Measurements from ENCODE around the gene DCAF16. TPM values are rescaled to one million over a fixed set of nuclear protein-coding genes. Genes with fewer than 3 reads are reported as not detected.

The DCAF16 gene
- total RNA-seq, 2 donors from 2014 or later: 52.0 to 63.1 TPM

DNA sequence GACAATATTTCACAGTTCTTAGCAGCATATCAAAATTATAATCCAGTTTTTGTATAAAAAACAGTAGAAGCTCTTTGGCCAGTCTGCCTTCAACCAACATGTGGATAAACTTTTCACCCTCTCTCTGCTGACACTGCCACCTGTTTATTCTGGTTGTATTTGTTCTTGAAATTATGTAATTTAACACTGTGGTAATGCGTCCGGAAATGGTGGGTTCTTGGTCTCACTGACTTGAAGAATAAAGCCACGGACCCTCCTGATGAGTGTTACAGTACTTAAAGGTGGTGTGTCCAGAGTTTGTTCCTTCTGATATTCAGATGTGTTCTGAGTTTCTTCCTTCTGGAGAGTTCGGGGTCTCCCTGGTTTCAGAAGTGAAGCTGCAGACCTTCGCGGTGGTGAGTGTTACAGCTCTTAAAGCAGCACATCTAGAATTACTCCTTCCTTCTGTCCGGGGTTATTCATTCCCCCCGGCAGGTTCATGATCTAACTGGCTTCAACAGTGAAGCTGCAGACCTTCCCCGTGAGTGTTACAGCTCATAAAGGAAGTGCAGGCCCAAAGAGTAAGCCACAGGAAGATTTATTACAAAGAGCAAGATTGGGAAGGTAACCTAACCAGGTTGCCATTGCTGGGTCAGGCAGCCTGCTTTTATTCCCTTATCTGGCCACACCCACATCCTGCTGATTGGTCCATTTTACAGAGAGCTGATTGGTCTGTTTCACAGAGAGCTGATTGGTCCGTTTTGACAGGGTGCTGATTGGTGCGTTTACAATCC, 44.9 kb downstream of the DCAF16 start:
- Mint-ChIP-seq H3K36me3 (ENCODE audit: low read depth) (no peaks in the 10 kb centered on the region), H3K9me3 (peaks cover 27% of the 10 kb centered on the region), H3K4me3 (no peak overlapping the region), H3K27me3 (ENCODE audit: insufficient read depth) (no peaks in the 10 kb centered on the region), H3K4me1 (no peaks in the 10 kb centered on the region), H3K27ac (no peak overlapping the region)
- Histone ChIP-seq H3K27me3 (ENCODE audit: control insufficient read depth, insufficient read depth, low read length, poor library complexity, severe bottlenecking) (no peaks in the 10 kb centered on the region), H3K9me3 (ENCODE audit: control insufficient read depth, low read length) (peaks cover 17% of the 10 kb centered on the region), H3K9ac (ENCODE audit: extremely low read depth, low read length, poor library complexity, severe bottlenecking) (no peak overlapping the region), H3K4me1 (ENCODE audit: control insufficient read depth, insufficient read depth, low read length) (no peaks in the 10 kb centered on the region), H3K36me3 (ENCODE audit: control insufficient read depth, insufficient read depth, low read length) (no peaks in the 10 kb centered on the region), H3K27ac (ENCODE audit: low read depth, low read length) (no peak overlapping the region), H3K4me3 (ENCODE audit: low read length) (no peak overlapping the region)
- WGBS, 2 experiments (ENCODE audit: insufficient coverage in 1 of 2, insufficient read length in 1 of 2): 88 to 93% methylated on average over 3 to 11 of the region's 11 CpGs
- DNase-seq: no peak
- TF ChIP-seq, protein P1, sequence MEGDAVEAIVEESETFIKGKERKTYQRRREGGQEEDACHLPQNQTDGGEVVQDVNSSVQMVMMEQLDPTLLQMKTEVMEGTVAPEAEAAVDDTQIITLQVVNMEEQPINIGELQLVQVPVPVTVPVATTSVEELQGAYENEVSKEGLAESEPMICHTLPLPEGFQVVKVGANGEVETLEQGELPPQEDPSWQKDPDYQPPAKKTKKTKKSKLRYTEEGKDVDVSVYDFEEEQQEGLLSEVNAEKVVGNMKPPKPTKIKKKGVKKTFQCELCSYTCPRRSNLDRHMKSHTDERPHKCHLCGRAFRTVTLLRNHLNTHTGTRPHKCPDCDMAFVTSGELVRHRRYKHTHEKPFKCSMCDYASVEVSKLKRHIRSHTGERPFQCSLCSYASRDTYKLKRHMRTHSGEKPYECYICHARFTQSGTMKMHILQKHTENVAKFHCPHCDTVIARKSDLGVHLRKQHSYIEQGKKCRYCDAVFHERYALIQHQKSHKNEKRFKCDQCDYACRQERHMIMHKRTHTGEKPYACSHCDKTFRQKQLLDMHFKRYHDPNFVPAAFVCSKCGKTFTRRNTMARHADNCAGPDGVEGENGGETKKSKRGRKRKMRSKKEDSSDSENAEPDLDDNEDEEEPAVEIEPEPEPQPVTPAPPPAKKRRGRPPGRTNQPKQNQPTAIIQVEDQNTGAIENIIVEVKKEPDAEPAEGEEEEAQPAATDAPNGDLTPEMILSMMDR (conservative IDR thresholded peaks at IDR 0.05): no peak

GRCh38 chr4:17763931-17764330, 46.6 kb downstream of the DCAF16 start:
- H3K27me3 Mint-ChIP-seq (ENCODE audit: insufficient read depth): no peaks in the 10 kb centered on the region

DNA sequence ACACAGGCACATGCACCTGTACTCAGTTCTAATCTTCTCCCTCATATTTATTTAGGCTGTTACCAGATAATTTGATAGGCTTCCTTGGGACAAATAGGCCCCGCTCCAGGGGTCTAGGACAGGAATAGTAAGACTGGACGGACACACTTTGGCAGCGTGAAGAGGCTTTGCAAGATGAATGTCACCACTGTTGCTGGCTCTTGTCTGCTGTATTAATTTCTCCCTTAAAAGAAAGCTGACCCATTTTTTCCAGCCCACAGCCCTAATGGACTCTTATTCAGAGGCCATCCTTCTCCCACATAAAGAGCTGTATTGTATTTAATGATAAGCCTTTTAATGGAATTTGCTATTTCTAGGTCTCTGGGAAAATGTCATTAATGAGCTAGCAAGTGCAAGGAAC, 47.1 kb downstream of the DCAF16 start:
- H3K27ac ChIP-seq (ENCODE audit: low read depth, low read length): no peak overlapping the region
- WGBS, 2 experiments (ENCODE audit: insufficient coverage in 1 of 2, insufficient read length in 1 of 2): 88 to 96% methylated on average over 2 to 3 of the region's 3 CpGs
- no peak for DNase-seq
- no peak overlapping the region for H3K4me3 Mint-ChIP-seq
- peaks cover 17% of the 10 kb centered on the region for H3K9me3 ChIP-seq (ENCODE audit: control insufficient read depth, low read length)
- peaks cover 27% of the 10 kb centered on the region for H3K9me3 Mint-ChIP-seq
- no peak overlapping the region for H3K27ac Mint-ChIP-seq
- H3K27me3 Mint-ChIP-seq (ENCODE audit: insufficient read depth): no peaks in the 10 kb centered on the region
- H3K27me3 ChIP-seq (ENCODE audit: control insufficient read depth, insufficient read depth, low read length, poor library complexity, severe bottlenecking): no peaks in the 10 kb centered on the region
- no peaks in the 10 kb centered on the region for H3K36me3 ChIP-seq (ENCODE audit: control insufficient read depth, insufficient read depth, low read length)
- H3K4me1 Mint-ChIP-seq: peaks cover 3% of the 10 kb centered on the region
- H3K9ac ChIP-seq (ENCODE audit: extremely low read depth, low read length, poor library complexity, severe bottlenecking): no peak overlapping the region
- H3K36me3 Mint-ChIP-seq (ENCODE audit: low read depth): no peaks in the 10 kb centered on the region
- TF ChIP-seq, protein P1 (conservative IDR thresholded peaks at IDR 0.05): no peak
- no peak overlapping the region for H3K4me3 ChIP-seq (ENCODE audit: low read length)
- no peaks in the 10 kb centered on the region for H3K4me1 ChIP-seq (ENCODE audit: control insufficient read depth, insufficient read depth, low read length)

More at GRCh38 chr4:17763931-17764330, 46.6 kb downstream of the DCAF16 start:
- Mint-ChIP-seq H3K36me3 (ENCODE audit: low read depth) (no peaks in the 10 kb centered on the region), H3K4me3 (no peak overlapping the region), H3K27ac (no peak overlapping the region), H3K4me1 (peaks cover 3% of the 10 kb centered on the region), H3K9me3 (peaks cover 27% of the 10 kb centered on the region)
- Histone ChIP-seq H3K27ac (ENCODE audit: low read depth, low read length) (no peak overlapping the region), H3K36me3 (ENCODE audit: control insufficient read depth, insufficient read depth, low read length) (no peaks in the 10 kb centered on the region), H3K9ac (ENCODE audit: extremely low read depth, low read length, poor library complexity, severe bottlenecking) (no peak overlapping the region), H3K27me3 (ENCODE audit: control insufficient read depth, insufficient read depth, low read length, poor library complexity, severe bottlenecking) (no peaks in the 10 kb centered on the region), H3K4me3 (ENCODE audit: low read length) (no peak overlapping the region), H3K4me1 (ENCODE audit: control insufficient read depth, insufficient read depth, low read length) (no peaks in the 10 kb centered on the region), H3K9me3 (ENCODE audit: control insufficient read depth, low read length) (peaks cover 17% of the 10 kb centered on the region)
- DNase-seq: no peak
- 78 to 91% methylated on average over 5 of the region's 5 CpGs for WGBS, 2 experiments (ENCODE audit: insufficient coverage in 1 of 2, insufficient read length in 1 of 2)
- TF ChIP-seq, protein P1 (conservative IDR thresholded peaks at IDR 0.05): no peak

Data from endodermal cell (in vitro differentiated cells).